Peyer's patch (tissue), 4 donors: Measurements from ENCODE around the gene ZNF407. TPM values are rescaled to one million over a fixed set of nuclear protein-coding genes. Genes with fewer than 3 reads are reported as not detected.

Experiments
- DNase-seq, 3 donors: peaks; one replicate each; pipeline ENCODE4 v3.0.0-alpha.2; 2017 to 2019
- H3K27ac ChIP-seq, 4 donors: fragments of 200-600 bp; sonication (generic); one replicate each; pipeline ENCODE4 v1.5.1; 2016 to 2019
- H3K27me3 ChIP-seq, 2 donors: fragments of 200-600 bp; sonication (generic); one replicate each; pipeline ENCODE4 v1.5.1; 2019
- H3K36me3 ChIP-seq, 3 donors: fragments of 200-600 bp; sonication (generic); one replicate each; pipeline ENCODE4 v1.5.1; 2016 to 2019
- H3K4me1 ChIP-seq, 4 donors: fragments of 200-600 bp; sonication (generic); one replicate each; pipeline ENCODE4 v1.5.1; 2016 to 2019
- H3K4me3 ChIP-seq, 4 donors: fragments of 200-600 bp; sonication (generic); 1 replicate in 3 of 4; 2 replicates in 1 of 4; pipeline ENCODE4 v1.5.1; 2016 to 2019; ENCODE audit warnings: mild to moderate bottlenecking in 1 of 4
- H3K9me3 ChIP-seq, 4 donors: fragments of 200-600 bp; sonication (generic); one replicate each; pipeline ENCODE4 v1.5.1; 2016 to 2019; ENCODE audit warnings: mild to moderate bottlenecking in 1 of 4
- POLR2A ChIP-seq, 2 donors: fragments of 450-650 bp; IDR thresholded peaks; one replicate each; pipeline ENCODE4 v1.5.1; 2017; ENCODE audit warnings: antibody characterized with exemption in 2 of 2, mild to moderate bottlenecking in 2 of 2, moderate library complexity in 2 of 2
- total RNA-seq, 4 donors: library from RNA; depleted of rRNA; stranded (reverse); fragments of >200 nt; gene quantifications; one replicate each; pipeline ENCODE4 v1.1.0, GENCODE V29; 2016
- TF ChIP-seq, protein P1 (sequence below), 6 experiments: fragments of 450-650 bp in 4 of 6; fragments of 200-600 bp in 2 of 6; sonication (generic) in 1 of 6; IDR thresholded peaks; one replicate each; pipeline ENCODE4 v1.5.1; 2017 to 2019; ENCODE audit warnings: antibody characterized with exemption in 6 of 6, mild to moderate bottlenecking in 3 of 6, moderate library complexity in 1 of 6

The ZNF407 gene
- total RNA-seq, 4 donors from 2014 or later = 24.0 to 54.5 (median 32.3) TPM

DNA sequence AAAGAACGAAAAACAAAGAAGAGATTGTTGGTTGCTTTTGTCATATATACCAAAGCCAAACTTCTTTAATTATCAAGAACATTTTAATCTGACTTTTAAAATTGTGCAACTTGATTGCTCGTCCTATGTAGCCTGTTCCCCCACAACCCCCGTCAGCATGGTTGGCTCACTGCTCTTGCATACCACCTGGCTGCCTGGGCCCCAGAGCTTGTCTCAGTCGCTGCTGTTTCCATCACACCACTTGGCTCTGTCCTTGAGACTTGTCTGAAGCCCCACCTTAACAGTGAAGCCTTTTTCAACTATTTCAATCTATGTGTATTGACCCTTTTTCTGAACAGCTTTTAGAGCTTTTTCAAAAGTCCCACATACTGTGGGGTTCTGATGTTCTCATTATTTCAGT, 270.8 kb downstream of the ZNF407 start:
- no peaks in the 10 kb centered on the region for H3K4me1 ChIP-seq
- DNase-seq = no peak
- H3K27me3 ChIP-seq = no peaks in the 10 kb centered on the region
- H3K4me3 ChIP-seq = no peak overlapping the region
- no peaks in the 10 kb centered on the region for H3K36me3 ChIP-seq
- TF ChIP-seq, protein P1, sequence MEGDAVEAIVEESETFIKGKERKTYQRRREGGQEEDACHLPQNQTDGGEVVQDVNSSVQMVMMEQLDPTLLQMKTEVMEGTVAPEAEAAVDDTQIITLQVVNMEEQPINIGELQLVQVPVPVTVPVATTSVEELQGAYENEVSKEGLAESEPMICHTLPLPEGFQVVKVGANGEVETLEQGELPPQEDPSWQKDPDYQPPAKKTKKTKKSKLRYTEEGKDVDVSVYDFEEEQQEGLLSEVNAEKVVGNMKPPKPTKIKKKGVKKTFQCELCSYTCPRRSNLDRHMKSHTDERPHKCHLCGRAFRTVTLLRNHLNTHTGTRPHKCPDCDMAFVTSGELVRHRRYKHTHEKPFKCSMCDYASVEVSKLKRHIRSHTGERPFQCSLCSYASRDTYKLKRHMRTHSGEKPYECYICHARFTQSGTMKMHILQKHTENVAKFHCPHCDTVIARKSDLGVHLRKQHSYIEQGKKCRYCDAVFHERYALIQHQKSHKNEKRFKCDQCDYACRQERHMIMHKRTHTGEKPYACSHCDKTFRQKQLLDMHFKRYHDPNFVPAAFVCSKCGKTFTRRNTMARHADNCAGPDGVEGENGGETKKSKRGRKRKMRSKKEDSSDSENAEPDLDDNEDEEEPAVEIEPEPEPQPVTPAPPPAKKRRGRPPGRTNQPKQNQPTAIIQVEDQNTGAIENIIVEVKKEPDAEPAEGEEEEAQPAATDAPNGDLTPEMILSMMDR (IDR thresholded peaks at IDR 0.05) = no peak
- no peak for TF ChIP-seq POLR2A (IDR thresholded peaks at IDR 0.05)
- H3K9me3 ChIP-seq = no peaks in the 10 kb centered on the region
- no peak overlapping the region for H3K27ac ChIP-seq

DNA sequence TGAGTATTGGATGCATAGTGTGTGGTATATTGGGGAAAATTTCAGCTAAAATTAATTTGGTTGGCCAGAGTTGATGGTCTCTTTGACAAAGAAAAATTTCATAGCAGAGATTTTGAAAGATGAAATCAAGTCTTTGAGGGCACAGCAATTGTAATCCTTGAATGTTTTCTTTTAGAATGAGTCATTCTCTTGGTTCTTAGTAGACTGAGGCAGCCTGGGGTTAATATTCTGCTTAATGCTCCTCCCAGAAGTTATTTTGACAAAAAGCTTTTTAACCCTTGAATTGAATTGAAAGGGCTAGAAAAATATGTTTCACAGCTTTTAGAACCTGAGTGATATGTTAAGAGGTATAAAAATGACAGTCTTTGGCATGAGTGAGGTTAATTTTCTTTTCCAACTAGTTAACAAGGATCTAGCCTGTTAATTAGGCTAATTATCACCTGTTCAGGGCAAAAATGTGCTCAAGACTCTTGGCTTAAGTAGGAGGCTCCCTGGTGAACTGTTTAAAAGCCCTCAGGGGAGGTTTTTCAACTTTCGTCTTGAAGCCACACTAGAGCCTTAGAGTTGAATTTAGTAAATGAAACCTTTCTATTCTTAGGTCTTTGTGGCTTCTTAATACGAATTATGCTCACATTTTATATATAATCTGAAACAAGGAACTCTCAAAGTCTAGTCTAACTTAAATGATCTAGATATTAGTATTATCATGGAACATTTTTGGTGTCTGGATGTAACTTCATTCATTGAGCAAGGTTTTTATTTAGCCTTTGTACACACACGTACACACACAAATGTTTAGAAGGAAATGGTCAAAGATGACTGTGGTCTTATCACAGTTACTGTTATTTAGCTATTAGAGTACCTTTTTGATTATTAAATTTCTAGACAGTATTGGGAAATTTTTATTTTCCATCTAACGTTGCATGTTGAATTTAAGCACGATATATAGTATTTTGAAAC, 272.5 kb downstream of the ZNF407 start:
- Histone ChIP-seq H3K4me1 (no peaks in the 10 kb centered on the region), H3K27me3 (no peaks in the 10 kb centered on the region), H3K4me3 (no peak overlapping the region), H3K36me3 (no peaks in the 10 kb centered on the region), H3K27ac (no peak overlapping the region), H3K9me3 (no peaks in the 10 kb centered on the region)
- no peak for DNase-seq
- TF ChIP-seq, protein P1 (IDR thresholded peaks at IDR 0.05) = no peak
- no peak for TF ChIP-seq POLR2A (IDR thresholded peaks at IDR 0.05)

DNA sequence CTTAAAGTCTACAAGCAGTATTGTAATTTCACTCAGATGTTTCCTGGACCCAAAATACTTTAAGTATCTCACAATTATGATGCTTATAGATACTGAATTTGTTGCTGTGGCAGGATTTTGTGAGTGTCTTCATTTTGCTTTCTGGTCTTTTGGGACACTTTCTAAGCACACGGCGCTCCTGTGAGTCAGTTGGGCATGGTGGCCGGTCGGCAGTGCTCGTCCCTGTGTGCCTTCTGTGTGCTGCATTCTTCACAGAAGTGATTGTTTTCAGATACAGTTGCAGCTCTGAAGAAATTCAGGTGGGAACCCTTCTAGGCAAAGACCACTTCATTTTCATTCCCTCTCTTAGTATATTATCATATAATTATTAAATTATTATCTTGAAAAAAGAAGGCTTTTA, 273.3 kb downstream of the ZNF407 start:
- Histone ChIP-seq H3K9me3 (no peaks in the 10 kb centered on the region), H3K27ac (no peak overlapping the region), H3K27me3 (no peaks in the 10 kb centered on the region), H3K4me3 (no peak overlapping the region), H3K4me1 (no peaks in the 10 kb centered on the region), H3K36me3 (no peaks in the 10 kb centered on the region)
- TF ChIP-seq, protein P1 (IDR thresholded peaks at IDR 0.05) = no peak
- TF ChIP-seq POLR2A (IDR thresholded peaks at IDR 0.05) = no peak
- DNase-seq = no peak

DNA sequence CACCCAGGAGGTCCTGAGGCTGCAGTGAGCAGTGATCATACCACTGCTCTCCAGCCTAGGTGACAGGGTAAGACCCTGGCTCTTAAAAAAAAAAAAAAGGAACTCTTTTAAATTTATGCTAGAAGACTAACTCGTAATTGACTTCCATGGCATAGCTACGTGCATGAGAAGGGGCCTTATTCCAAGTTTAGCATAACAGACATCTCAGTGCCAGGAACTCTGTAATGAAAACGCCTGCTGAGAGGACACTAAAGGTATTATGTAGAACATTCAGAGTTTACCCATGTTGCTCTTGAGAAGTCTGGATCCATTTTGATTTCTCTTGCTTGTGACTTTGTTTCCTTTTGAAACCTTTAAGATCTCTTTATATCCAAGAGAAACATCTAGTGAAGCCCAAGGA, 276.0 kb downstream of the ZNF407 start:
- Histone ChIP-seq H3K4me1 (no peaks in the 10 kb centered on the region), H3K9me3 (no peaks in the 10 kb centered on the region), H3K4me3 (no peak overlapping the region), H3K27ac (no peak overlapping the region), H3K27me3 (no peaks in the 10 kb centered on the region), H3K36me3 (no peaks in the 10 kb centered on the region)
- TF ChIP-seq, protein P1 (IDR thresholded peaks at IDR 0.05) = no peak
- no peak for TF ChIP-seq POLR2A (IDR thresholded peaks at IDR 0.05)
- DNase-seq = no peak

DNA sequence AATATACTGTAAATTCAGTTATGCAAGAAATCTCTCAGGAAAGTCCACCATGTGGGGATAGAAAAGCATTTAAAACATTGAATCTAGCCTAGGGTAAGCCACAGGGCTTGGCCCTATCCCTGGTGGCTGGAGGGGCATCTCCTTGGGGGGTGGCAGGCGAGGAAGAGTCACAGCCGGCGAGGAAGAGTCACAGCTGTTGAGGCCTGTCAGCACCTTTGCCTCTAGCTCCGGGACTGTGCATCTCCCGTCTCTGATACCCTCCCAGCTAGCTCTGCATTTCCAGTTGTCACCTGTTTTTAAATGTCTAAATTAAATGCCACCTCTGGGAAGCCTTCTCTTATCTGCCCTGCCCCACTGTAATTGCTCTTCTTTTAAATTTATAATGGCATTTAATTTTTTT, 276.7 kb downstream of the ZNF407 start:
- DNase-seq = no peak
- peaks cover 0 to 3% (median 0%) of the 10 kb centered on the region in 3 donors for H3K36me3 ChIP-seq
- H3K4me3 ChIP-seq = no peak overlapping the region
- TF ChIP-seq, protein P1 (IDR thresholded peaks at IDR 0.05) = no peak
- no peak for TF ChIP-seq POLR2A (IDR thresholded peaks at IDR 0.05)
- H3K4me1 ChIP-seq = no peaks in the 10 kb centered on the region
- no peak overlapping the region for H3K27ac ChIP-seq
- H3K9me3 ChIP-seq = no peaks in the 10 kb centered on the region
- no peaks in the 10 kb centered on the region for H3K27me3 ChIP-seq
